Lung (tissue), 12 donors: ENCODE measurements around the gene DPM3. TPM values are rescaled to one million over a fixed set of nuclear protein-coding genes. Genes with fewer than 3 reads are reported as not detected.
"Not testable (repeated sequence)": the region's sequence is repeated elsewhere in the genome, so short reads cannot be mapped to it uniquely, and the experiment has no call there.

Source experiments
- ATAC-seq: fragments of 200-7000 bp; cut with Tn5 transposase; one replicate; pipeline ENCODE4 v1.9.1; 2020; ENCODE audit warnings: moderate number of reproducible peaks; ENCODE audit not compliant: insufficient read depth, low FRiP score
- DNase-seq, 3 donors: peaks; one replicate each; pipeline ENCODE4 v3.0.0-alpha.2; 2013 to 2017
- H3K27ac ChIP-seq, 2 donors: one replicate each; pipeline ENCODE4 v1.5.1; 2013; ENCODE audit warnings: mild to moderate bottlenecking in 2 of 2, moderate library complexity in 2 of 2, control low read depth in 1 of 2, inconsistent platforms in 1 of 2, low read depth in 1 of 2, low read length in 1 of 2
- H3K27me3 ChIP-seq, 3 donors: one replicate each; pipeline ENCODE4 v1.5.1; 2013; ENCODE audit warnings: low read length in 2 of 3; ENCODE audit not compliant: control insufficient read depth in 3 of 3, insufficient read depth in 3 of 3
- H3K36me3 ChIP-seq, 4 donors: one replicate each; pipeline ENCODE4 v1.5.1; 2013; ENCODE audit warnings: low read length in 4 of 4, mild to moderate bottlenecking in 1 of 4, moderate library complexity in 1 of 4; ENCODE audit not compliant: control insufficient read depth in 4 of 4, insufficient read depth in 4 of 4
- H3K4me1 ChIP-seq, 5 donors: one replicate each; pipeline ENCODE4 v1.5.1; 2013; ENCODE audit warnings: low read length in 5 of 5, mild to moderate bottlenecking in 2 of 5, moderate library complexity in 1 of 5; ENCODE audit not compliant: control insufficient read depth in 5 of 5, insufficient read depth in 5 of 5
- H3K4me3 ChIP-seq: one replicate; pipeline ENCODE4 v1.5.1; 2013; ENCODE audit warnings: mild to moderate bottlenecking, control low read depth, moderate library complexity
- H3K9ac ChIP-seq, 2 donors: one replicate each; pipeline ENCODE4 v1.5.1; 2013; ENCODE audit warnings: low read length in 2 of 2, control low read depth in 1 of 2; ENCODE audit not compliant: insufficient read depth in 1 of 2
- H3K9me3 ChIP-seq, 4 donors: one replicate each; pipeline ENCODE4 v1.5.1; 2013; ENCODE audit warnings: low read length in 3 of 4, mild to moderate bottlenecking in 1 of 4, moderate library complexity in 1 of 4; ENCODE audit not compliant: control insufficient read depth in 4 of 4, insufficient read depth in 3 of 4
- WGBS, 2 donors: extraction: QIAGEN DNeasy Blood & Tissue Kit; methylation state at CpG; one replicate each; pipeline ENCODE4 v1.1.7; 2013; 5-methylcytosine and 5-hydroxymethylcytosine counted together
- polyA plus RNA-seq, 2 donors: library from polyadenylated mRNA; stranded (reverse); fragments of 200-250 nt; gene quantifications; one replicate each; pipeline ENCODE4 v1.2.1, GENCODE V29; 2013
- total RNA-seq, 2 donors: library from RNA; depleted of rRNA in 1 of 2; stranded (reverse); fragments of >200 nt in 1 of 2; gene quantifications; one replicate each; pipeline ENCODE4 v1.2.1, GENCODE V29; 2014 to 2021
- TF ChIP-seq, protein P1 (sequence below): IDR thresholded peaks from 2 replicates; pipeline ENCODE4 v1.5.1; 2012; ENCODE audit warnings: mild to moderate bottlenecking; ENCODE audit errors: control extremely low read depth, extremely low read depth
- donor health status: control.
- donor health status: control.
- donor health status: Bipolar disorder and iron deficiency.
- donor health status: healthy.
- donor health status: DM: yes; HTN: yes; CAD: no.

DPM3 gene
- total and polyA plus RNA-seq, 4 donors: 33.7 to 491 (median 133) TPM

DNA sequence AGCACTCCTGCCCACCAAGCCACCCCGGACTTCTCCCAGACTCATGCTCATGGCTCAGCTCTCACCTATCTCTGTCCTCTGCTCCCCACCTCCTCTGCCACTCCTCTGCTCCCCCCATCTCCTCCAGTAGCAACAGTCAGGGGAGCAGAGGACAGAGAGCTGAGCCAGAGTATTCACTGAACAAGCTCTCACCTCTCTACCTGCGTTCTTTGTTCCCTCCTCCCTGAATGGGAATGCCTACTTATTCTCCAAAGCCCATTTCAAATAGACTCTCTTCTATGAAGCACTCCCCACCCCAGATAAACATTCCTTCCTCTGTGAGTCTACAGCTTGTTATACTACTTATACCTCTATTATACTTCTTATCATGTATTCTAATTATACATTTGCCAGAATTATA is 19.1 kb downstream of the DPM3 start:
- Histone ChIP-seq H3K9ac (no peak overlapping the region), H3K27ac (peak overlapping the region in 1 of 2 donors; percentile 85), H3K4me3 (no peak overlapping the region), H3K4me1 (peaks cover 0 to 20% (median 6%) of the 10 kb centered on the region in 5 donors), H3K9me3 (peaks cover 0 to 2% (median 0%) of the 10 kb centered on the region in 4 donors), H3K27me3 (peaks cover 0 to 8% (median 6%) of the 10 kb centered on the region in 3 donors), H3K36me3 (no peaks in the 10 kb centered on the region)
- 68 to 82% methylated on average over 2 of the region's 2 CpGs for WGBS, 2 donors
- TF ChIP-seq, protein P1, sequence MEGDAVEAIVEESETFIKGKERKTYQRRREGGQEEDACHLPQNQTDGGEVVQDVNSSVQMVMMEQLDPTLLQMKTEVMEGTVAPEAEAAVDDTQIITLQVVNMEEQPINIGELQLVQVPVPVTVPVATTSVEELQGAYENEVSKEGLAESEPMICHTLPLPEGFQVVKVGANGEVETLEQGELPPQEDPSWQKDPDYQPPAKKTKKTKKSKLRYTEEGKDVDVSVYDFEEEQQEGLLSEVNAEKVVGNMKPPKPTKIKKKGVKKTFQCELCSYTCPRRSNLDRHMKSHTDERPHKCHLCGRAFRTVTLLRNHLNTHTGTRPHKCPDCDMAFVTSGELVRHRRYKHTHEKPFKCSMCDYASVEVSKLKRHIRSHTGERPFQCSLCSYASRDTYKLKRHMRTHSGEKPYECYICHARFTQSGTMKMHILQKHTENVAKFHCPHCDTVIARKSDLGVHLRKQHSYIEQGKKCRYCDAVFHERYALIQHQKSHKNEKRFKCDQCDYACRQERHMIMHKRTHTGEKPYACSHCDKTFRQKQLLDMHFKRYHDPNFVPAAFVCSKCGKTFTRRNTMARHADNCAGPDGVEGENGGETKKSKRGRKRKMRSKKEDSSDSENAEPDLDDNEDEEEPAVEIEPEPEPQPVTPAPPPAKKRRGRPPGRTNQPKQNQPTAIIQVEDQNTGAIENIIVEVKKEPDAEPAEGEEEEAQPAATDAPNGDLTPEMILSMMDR: no peak
- ATAC-seq: no peak
- DNase-seq: peak in 1 of 3 donors; percentile 27

DNA sequence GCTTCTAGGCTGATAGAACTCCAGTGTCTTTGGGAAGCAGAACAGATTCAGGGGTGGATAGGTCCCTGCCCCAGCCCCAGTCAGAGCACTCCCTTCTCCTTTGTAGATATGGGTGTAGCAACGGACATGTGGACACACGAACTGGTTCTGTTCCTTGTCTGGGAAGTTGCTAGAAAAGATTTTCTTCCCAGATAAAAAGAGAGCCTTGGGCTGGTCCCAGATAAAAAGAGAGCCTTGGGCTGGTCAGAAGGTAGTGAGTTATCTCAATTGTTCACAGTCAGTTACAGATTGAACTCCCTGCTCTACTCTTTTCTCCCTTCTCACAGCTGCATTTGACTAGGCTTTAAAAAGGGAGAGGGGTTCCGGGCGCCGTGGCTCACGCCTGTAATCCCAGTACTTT is 20.1 kb downstream of the DPM3 start:
- peaks cover 0 to 4% (median 0%) of the 10 kb centered on the region in 3 donors for H3K27me3 ChIP-seq
- ATAC-seq (no peak), DNase-seq (no peak)
- no peaks in the 10 kb centered on the region for H3K36me3 ChIP-seq
- peak overlapping the region in 1 of 2 donors; percentile 85 for H3K27ac ChIP-seq
- no peak overlapping the region for H3K9ac ChIP-seq
- H3K4me1 ChIP-seq: peaks cover 0 to 20% (median 0%) of the 10 kb centered on the region in 5 donors
- TF ChIP-seq, protein P1: no peak
- WGBS, 2 donors: 76 to 82% methylated on average over 6 of the region's 6 CpGs
- peaks cover 0 to 2% (median 0%) of the 10 kb centered on the region in 4 donors for H3K9me3 ChIP-seq
- H3K4me3 ChIP-seq: no peak overlapping the region

DNA sequence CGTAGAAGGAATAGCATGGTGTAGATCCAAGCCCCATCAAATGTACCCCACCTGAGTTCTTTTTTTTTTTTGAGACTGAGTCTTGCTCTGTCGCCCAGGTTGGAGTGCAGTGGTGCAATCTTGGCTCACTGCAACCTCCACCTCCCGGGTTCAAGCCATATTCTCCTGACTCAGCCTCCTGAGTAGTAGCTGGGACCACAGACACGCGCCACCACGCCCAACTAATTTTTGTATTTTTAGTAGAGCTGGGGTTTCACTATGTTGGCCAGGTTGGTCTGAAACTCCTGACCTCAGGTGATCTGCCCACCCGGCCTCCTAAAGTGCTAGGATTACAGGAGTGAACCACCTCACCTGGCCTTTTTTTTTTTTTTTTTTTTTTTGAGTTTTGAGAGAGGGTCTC is 22.2 kb downstream of the DPM3 start:
- H3K36me3 ChIP-seq, ATAC-seq, H3K9ac ChIP-seq, H3K27me3 ChIP-seq, DNase-seq, H3K9me3 ChIP-seq, H3K4me3 ChIP-seq, H3K27ac ChIP-seq: not testable (repeated sequence)
- 88 to 96% methylated on average over 7 of the region's 7 CpGs for WGBS, 2 donors
- peaks cover 0 to 13% (median 0%) of the 10 kb centered on the region in 5 donors for H3K4me1 ChIP-seq

DNA sequence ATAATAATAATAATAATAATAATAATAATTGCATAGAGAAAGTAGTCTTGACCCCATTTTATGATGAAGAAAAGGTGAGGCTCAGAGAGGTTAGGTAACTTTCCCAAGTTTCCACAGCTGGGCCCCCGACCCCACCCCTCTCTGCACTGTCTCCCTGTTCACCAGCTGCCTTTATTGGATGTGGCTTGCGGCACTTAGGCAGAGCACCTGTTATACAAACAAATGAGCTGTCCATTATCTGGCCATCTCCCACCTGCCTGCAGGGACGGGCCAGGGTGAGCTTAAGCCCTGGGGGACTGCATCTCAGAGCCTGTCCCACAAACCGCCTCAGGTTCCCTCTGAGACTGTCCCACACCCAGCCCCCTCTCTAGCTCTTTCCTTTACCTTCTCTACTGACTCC is 22.7 kb downstream of the DPM3 start:
- H3K4me1 ChIP-seq: peaks cover 0 to 13% (median 0%) of the 10 kb centered on the region in 5 donors
- 76 to 82% methylated on average over 4 of the region's 4 CpGs for WGBS, 2 donors
- H3K9me3 ChIP-seq: peaks cover 0 to 2% (median 0%) of the 10 kb centered on the region in 4 donors
- no peak overlapping the region for H3K27ac ChIP-seq
- ATAC-seq (no peak), DNase-seq (no peak)
- TF ChIP-seq, protein P1: no peak
- H3K27me3 ChIP-seq: no peaks in the 10 kb centered on the region
- H3K36me3 ChIP-seq: no peaks in the 10 kb centered on the region
- H3K4me3 ChIP-seq: no peak overlapping the region
- H3K9ac ChIP-seq: no peak overlapping the region
